ENCODE data around the gene TRMT10B.
"Not testable (repeated sequence)": the region's sequence is repeated elsewhere in the genome, so short reads cannot be mapped to it uniquely, and the experiment has no call there.

The TRMT10B gene

DNA sequence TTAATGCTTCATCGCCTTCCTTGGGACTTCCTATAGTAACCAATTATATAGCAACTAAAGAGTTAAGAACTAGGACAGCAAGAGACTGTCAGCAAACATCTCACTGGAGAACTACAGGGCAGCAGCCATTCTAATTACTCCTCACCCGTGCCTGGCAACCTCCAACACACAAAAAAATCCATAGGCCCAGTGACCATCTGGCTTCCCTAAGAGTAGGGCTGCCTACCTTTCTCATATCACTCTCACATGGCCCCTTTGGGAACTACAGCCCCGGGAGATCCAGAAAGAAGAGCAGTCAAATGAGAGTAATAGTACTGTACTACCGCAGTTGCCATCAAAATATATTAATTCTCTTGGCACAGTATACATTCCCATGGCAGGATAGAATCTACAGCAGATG lies 52.7 kb downstream of the TRMT10B start:
- Histone ChIP-seq H3K36me3 (ENCODE audit: control insufficient read depth, low read depth, low read length) (no peaks in the 10 kb centered on the region), H3K4me3 (ENCODE audit: low read length) (no peak overlapping the region), H3K27me3 (ENCODE audit: control insufficient read depth, insufficient read depth, low read length) (no peaks in the 10 kb centered on the region), H3K4me1 (ENCODE audit: control insufficient read depth, low read depth, low read length) (peaks cover 13% of the 10 kb centered on the region), H3K9ac (ENCODE audit: low read length) (no peak overlapping the region), H3K9me3 (ENCODE audit: control insufficient read depth, low read depth, low read length) (no peaks in the 10 kb centered on the region), H3K27ac (ENCODE audit: low read length) (no peak overlapping the region)

DNA sequence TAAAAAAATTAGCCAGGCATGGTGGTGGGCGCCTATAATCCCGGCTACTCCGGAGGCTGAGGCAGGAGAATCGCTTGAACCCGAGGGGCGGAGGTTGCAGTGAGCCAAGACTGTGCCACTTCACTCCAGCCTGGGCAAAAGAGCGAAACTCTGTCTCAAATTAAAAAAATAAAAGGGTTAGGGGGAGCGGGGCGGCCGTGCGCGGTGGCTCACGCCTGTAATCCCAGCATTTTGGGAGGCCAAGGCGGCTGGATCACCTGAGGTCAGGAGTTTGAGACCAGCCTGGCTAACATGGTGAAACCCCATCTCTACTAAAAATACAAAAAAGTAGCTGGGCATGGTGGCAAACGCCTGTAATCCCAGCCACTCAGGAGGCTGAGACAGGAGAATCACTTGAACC lies 56.1 kb downstream of the TRMT10B start:
- not testable (repeated sequence) for H3K4me3 ChIP-seq (ENCODE audit: low read length); H3K27ac ChIP-seq (ENCODE audit: low read length); H3K36me3 ChIP-seq (ENCODE audit: control insufficient read depth, low read depth, low read length); H3K9me3 ChIP-seq (ENCODE audit: control insufficient read depth, low read depth, low read length); H3K9ac ChIP-seq (ENCODE audit: low read length); H3K27me3 ChIP-seq (ENCODE audit: control insufficient read depth, insufficient read depth, low read length); H3K4me1 ChIP-seq (ENCODE audit: control insufficient read depth, low read depth, low read length)

DNA sequence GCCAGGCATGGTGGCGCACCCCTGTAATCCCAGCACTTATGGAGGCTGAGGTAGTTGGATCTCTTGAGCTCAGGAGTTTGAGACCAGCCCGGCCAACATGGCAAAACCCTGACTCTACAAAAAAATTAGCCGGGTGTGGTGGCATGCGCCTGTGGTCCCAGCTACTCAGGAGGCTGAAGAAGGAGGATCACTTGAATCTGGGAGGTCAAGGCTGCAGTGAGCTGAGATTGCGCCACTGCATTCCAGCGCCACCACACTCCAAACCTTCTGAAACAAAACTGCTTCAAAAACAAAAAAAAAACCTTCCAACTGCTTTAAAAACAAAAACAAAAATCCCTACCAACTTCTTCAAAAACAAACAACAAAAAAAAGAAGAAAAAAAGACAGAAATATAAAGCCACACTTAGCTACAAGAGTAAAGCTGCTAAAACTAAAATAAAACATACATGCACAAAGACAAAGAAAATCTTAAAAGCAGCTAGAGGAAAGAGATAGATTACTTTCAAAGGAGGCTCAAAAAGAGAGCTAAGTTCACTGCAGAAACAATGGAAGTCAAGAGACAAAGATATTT lies 58.4 kb downstream of the TRMT10B start:
- no peaks in the 10 kb centered on the region for H3K9me3 ChIP-seq (ENCODE audit: control insufficient read depth, low read depth, low read length)
- H3K27ac ChIP-seq (ENCODE audit: low read length) = no peak overlapping the region
- no peak overlapping the region for H3K9ac ChIP-seq (ENCODE audit: low read length)
- no peak overlapping the region for H3K4me3 ChIP-seq (ENCODE audit: low read length)
- H3K27me3 ChIP-seq (ENCODE audit: control insufficient read depth, insufficient read depth, low read length) = no peaks in the 10 kb centered on the region
- no peaks in the 10 kb centered on the region for H3K36me3 ChIP-seq (ENCODE audit: control insufficient read depth, low read depth, low read length)
- no peaks in the 10 kb centered on the region for H3K4me1 ChIP-seq (ENCODE audit: control insufficient read depth, low read depth, low read length)

DNA sequence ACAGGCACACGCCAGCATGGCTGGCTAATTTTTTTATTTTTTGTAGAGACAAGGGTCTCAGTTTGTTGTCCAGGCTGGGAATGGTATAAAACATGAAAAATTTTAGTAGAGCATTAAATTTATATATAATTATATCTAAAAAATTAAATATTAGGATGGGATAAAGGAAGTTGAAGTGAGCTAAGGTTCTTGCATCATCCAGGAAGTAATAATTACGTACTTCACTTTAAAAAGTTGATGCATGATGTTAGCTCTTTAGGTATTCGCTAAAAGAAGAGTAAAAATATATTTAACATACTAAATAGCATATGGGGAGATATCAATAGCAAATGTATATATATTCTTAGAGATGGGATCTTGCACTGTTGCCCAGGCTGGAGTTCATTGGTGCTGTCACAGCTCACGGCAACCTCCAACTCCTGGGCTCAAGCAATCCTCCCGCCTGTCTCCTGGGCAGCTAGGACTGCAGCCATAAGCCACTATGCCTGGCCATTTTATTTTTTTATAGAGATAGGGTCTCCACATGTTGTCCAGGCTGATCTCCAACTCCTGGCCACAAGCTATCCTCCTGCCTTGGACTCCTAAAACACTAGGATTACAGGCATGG lies 59.3 kb downstream of the TRMT10B start:
- H3K36me3 ChIP-seq (ENCODE audit: control insufficient read depth, low read depth, low read length) = no peaks in the 10 kb centered on the region
- no peak overlapping the region for H3K27ac ChIP-seq (ENCODE audit: low read length)
- H3K4me3 ChIP-seq (ENCODE audit: low read length) = no peak overlapping the region
- no peaks in the 10 kb centered on the region for H3K9me3 ChIP-seq (ENCODE audit: control insufficient read depth, low read depth, low read length)
- H3K27me3 ChIP-seq (ENCODE audit: control insufficient read depth, insufficient read depth, low read length) = no peaks in the 10 kb centered on the region
- no peak overlapping the region for H3K9ac ChIP-seq (ENCODE audit: low read length)
- no peaks in the 10 kb centered on the region for H3K4me1 ChIP-seq (ENCODE audit: control insufficient read depth, low read depth, low read length)

DNA sequence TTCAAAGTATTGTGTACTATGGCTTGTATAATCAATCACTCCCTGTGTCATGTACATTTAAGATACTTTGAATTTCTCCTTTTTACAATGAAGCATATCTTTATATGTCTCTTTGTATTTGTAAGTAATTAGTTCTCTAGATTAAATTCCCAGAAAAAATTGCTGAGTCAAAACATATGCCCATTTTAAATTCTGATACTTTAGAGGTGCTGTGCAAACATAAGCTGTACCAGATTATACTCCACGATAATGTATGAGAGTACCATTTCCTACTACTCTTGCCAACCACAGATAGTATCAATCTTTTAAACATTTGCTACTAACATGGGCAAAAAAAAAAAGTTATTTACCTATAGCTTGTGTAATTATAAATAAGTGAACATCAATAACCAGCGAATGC lies 65.2 kb downstream of the TRMT10B start:
- Histone ChIP-seq H3K4me3 (ENCODE audit: low read length) (no peak overlapping the region), H3K27me3 (ENCODE audit: control insufficient read depth, insufficient read depth, low read length) (no peaks in the 10 kb centered on the region), H3K9me3 (ENCODE audit: control insufficient read depth, low read depth, low read length) (no peaks in the 10 kb centered on the region), H3K9ac (ENCODE audit: low read length) (no peak overlapping the region), H3K27ac (ENCODE audit: low read length) (no peak overlapping the region), H3K4me1 (ENCODE audit: control insufficient read depth, low read depth, low read length) (no peaks in the 10 kb centered on the region), H3K36me3 (ENCODE audit: control insufficient read depth, low read depth, low read length) (peaks cover 9% of the 10 kb centered on the region)

DNA sequence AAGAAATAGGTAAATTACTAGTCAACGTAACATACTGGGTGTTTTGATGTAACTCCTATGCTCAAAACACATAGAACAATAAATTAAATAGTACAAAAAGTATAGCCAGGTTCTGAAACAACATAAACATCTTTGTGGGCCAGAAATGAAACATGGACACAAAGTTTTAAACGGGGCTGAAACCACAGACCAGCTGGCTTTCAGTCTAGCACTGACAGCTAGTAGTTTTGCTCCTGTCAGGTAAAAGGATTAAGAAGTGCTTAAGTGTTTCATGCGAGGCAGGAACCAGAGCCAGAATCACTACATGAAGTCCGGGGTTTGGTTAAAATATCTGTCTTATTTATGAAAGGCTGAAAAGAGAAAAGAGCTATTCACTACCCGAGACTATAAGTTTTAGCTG lies 66.5 kb downstream of the TRMT10B start:
- peaks cover 9% of the 10 kb centered on the region for H3K36me3 ChIP-seq (ENCODE audit: control insufficient read depth, low read depth, low read length)
- no peaks in the 10 kb centered on the region for H3K27me3 ChIP-seq (ENCODE audit: control insufficient read depth, insufficient read depth, low read length)
- H3K4me3 ChIP-seq (ENCODE audit: low read length) = no peak overlapping the region
- no peak overlapping the region for H3K27ac ChIP-seq (ENCODE audit: low read length)
- H3K9me3 ChIP-seq (ENCODE audit: control insufficient read depth, low read depth, low read length) = no peaks in the 10 kb centered on the region
- H3K4me1 ChIP-seq (ENCODE audit: control insufficient read depth, low read depth, low read length) = no peaks in the 10 kb centered on the region
- H3K9ac ChIP-seq (ENCODE audit: low read length) = no peak overlapping the region

DNA sequence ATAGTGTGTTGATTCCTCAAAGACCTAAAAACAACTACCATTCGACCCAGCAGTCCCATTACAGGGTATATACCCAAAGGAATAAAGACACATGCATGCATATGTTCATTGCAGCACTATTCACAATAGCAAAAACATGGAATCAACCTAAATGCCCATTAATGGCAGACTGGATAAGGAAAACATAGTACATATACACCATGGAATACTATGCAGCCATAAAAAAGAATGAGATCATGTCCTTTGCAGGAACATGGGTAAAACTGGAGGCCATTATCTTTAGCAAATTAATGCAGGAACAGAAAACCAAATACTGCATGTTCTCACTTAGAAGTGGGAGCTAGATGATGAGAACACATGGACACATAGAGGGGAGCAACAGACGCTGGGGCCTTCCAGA lies 71.6 kb downstream of the TRMT10B start:
- H3K9me3 ChIP-seq (ENCODE audit: control insufficient read depth, low read depth, low read length); H3K36me3 ChIP-seq (ENCODE audit: control insufficient read depth, low read depth, low read length); H3K4me3 ChIP-seq (ENCODE audit: low read length); H3K27me3 ChIP-seq (ENCODE audit: control insufficient read depth, insufficient read depth, low read length); H3K4me1 ChIP-seq (ENCODE audit: control insufficient read depth, low read depth, low read length); H3K9ac ChIP-seq (ENCODE audit: low read length); H3K27ac ChIP-seq (ENCODE audit: low read length): not testable (repeated sequence)

DNA sequence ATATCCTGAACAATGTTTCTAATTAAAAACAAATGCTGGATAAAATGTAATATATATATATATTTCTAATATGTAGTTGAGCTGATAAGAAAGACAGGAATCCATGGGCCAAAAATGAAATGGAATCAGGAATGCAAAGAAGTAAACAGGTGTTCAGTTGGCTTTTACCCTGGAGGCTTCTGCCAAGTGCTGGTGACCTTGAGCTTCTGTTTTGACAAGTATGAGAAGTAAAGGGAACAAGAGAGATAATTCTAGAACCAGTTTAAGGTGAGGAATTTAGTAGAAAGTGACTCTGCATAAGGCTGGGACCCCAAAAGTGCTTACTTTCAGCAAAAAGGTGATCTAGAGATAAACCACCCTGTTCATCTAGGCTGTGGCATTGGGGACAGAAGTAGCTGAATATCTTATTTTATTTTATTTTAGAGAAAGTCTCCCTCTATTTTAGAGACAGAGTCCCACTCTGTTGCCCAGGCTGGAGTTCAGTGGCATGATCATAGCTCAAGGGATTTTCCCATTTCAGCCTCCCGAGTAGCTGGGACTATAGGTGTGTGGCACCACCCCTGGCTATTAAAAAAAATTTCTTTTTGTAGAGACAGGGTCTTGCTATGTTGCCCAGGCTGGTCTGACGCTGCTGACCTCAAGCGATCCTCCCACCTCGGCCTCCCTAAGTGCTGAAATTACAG lies 74.0 kb downstream of the TRMT10B start:
- H3K9me3 ChIP-seq (ENCODE audit: control insufficient read depth, low read depth, low read length) = no peaks in the 10 kb centered on the region
- no peaks in the 10 kb centered on the region for H3K4me1 ChIP-seq (ENCODE audit: control insufficient read depth, low read depth, low read length)
- H3K9ac ChIP-seq (ENCODE audit: low read length) = no peak overlapping the region
- no peaks in the 10 kb centered on the region for H3K36me3 ChIP-seq (ENCODE audit: control insufficient read depth, low read depth, low read length)
- no peak overlapping the region for H3K27ac ChIP-seq (ENCODE audit: low read length)
- H3K27me3 ChIP-seq (ENCODE audit: control insufficient read depth, insufficient read depth, low read length) = no peaks in the 10 kb centered on the region
- no peak overlapping the region for H3K4me3 ChIP-seq (ENCODE audit: low read length)
